Upper lobe of left lung (tissue), 6 donors: ENCODE data around the gene BBS1. TPM values are rescaled to one million over a fixed set of nuclear protein-coding genes. Genes with fewer than 3 reads are reported as not detected.

Experiments used
- ATAC-seq, 2 donors: fragments of 200-7000 bp; cut with Tn5 transposase; one replicate each; pipeline ENCODE4 v1.9.1; 2022; ENCODE audit warnings: mild to moderate bottlenecking in 2 of 2, moderate library complexity in 2 of 2; ENCODE audit not compliant: low FRiP score in 2 of 2
- DNase-seq, 2 donors: peaks; one replicate each; pipeline ENCODE4 v3.0.0-alpha.2; 2019 to 2020
- H3K27ac ChIP-seq, 4 donors: fragments of 200-600 bp; sonication (generic); one replicate each; pipeline ENCODE4 v1.5.1; 2016 to 2019
- H3K27me3 ChIP-seq, 4 donors: fragments of 200-600 bp; sonication (generic); one replicate each; pipeline ENCODE4 v1.5.1; 2017 to 2019
- H3K36me3 ChIP-seq, 4 donors: fragments of 200-600 bp; sonication (generic); one replicate each; pipeline ENCODE4 v1.5.1; 2016 to 2019
- H3K4me1 ChIP-seq, 4 donors: fragments of 200-600 bp; sonication (generic); one replicate each; pipeline ENCODE4 v1.5.1; 2018 to 2019
- H3K4me3 ChIP-seq, 4 donors: fragments of 200-600 bp; sonication (generic); one replicate each; pipeline ENCODE4 v1.5.1; 2017 to 2019; ENCODE audit warnings: mild to moderate bottlenecking in 2 of 4, moderate library complexity in 1 of 4
- H3K9me3 ChIP-seq, 4 donors: fragments of 200-600 bp; sonication (generic); one replicate each; pipeline ENCODE4 v1.5.1; 2018 to 2019
- EP300 ChIP-seq, 4 donors: sonication (generic); formaldehyde crosslinking; IDR thresholded peaks; one replicate each; pipeline ENCODE4 v1.5.1; 2017; ENCODE audit warnings: antibody characterized with exemption in 4 of 4, control low read depth in 2 of 4
- POLR2A ChIP-seq, 4 donors: fragments of 450-650 bp; IDR thresholded peaks; one replicate each; pipeline ENCODE4 v1.5.1; 2016 to 2017; ENCODE audit warnings: antibody characterized with exemption in 4 of 4, mild to moderate bottlenecking in 2 of 4
- POLR2AphosphoS5 ChIP-seq, 2 donors: sonication (generic); formaldehyde crosslinking; IDR thresholded peaks; one replicate each; pipeline ENCODE4 v1.5.1; 2017; ENCODE audit warnings: antibody characterized with exemption in 2 of 2
- WGBS, 2 donors: methylation state at CpG; one replicate each; pipeline ENCODE4 v1.1.5; 2017 to 2018; 5-methylcytosine and 5-hydroxymethylcytosine counted together
- total RNA-seq, 6 donors: library from RNA; depleted of rRNA in 4 of 6; stranded (reverse); fragments of >200 nt in 4 of 6; gene quantifications; one replicate each; pipeline versions ENCODE4 v1.1.0 to v1.2.1, GENCODE V29; 2016 to 2021
- TF ChIP-seq, protein P1 (sequence below), 6 experiments: fragments of 450-650 bp in 4 of 6; fragments of 200-600 bp in 2 of 6; sonication (generic) in 2 of 6; IDR thresholded peaks; one replicate each; pipeline ENCODE4 v1.5.1; 2016 to 2019; ENCODE audit warnings: antibody characterized with exemption in 6 of 6
- donor health status: DM: no; HTN: no; CAD: no; lungs with moderate emphysema.
- donor health status: DM: no; HTN: yes; CAD: no; lungs with severe emphysema.

Gene BBS1
- total RNA-seq, 6 donors from 2014 or later = 26.0 to 145 (median 44.8) TPM

DNA sequence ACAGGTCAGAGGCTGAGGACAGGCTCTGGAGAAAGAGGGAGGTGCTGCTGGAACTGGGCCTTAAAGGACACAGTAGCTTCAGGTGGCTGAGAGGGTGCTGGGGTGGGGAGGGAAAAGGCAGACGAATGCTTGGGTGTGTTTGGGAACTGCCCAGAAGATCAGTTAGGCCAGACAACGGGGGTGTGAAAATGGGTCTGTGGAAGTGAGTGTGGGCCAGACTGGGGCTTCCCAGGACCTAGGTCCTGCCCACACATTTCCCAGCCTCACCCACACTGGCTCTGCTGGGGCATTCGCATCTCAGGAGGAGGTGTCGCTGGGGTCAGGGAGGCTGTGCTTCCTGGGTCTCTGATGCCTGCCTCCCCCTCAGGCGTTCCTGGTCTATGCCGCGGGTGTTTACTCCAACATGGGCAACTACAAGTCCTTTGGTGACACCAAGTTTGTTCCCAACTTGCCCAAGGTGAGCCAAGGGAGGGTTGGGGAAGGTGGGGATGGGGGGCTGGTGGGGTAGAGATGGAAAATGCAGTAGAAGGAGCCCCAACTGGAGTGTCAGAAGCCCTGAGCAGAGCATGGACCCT lies 25.5 kb upstream of the BBS1 start:
- WGBS, 2 donors = 94% methylated on average over 5 to 7 of the region's 7 CpGs
- Histone ChIP-seq H3K9me3 (no peaks in the 10 kb centered on the region), H3K27ac (no peak overlapping the region), H3K27me3 (no peaks in the 10 kb centered on the region), H3K4me1 (peaks cover 7 to 11% (median 8%) of the 10 kb centered on the region in 4 donors), H3K36me3 (peaks cover 0 to 62% (median 41%) of the 10 kb centered on the region in 4 donors), H3K4me3 (no peak overlapping the region)
- ATAC-seq = no peak
- no peak for DNase-seq
- TF ChIP-seq POLR2A (IDR thresholded peaks at IDR 0.05) = no peak
- no peak for TF ChIP-seq POLR2AphosphoS5 (IDR thresholded peaks at IDR 0.05)
- no peak for TF ChIP-seq EP300 (IDR thresholded peaks at IDR 0.05)
- TF ChIP-seq, protein P1, sequence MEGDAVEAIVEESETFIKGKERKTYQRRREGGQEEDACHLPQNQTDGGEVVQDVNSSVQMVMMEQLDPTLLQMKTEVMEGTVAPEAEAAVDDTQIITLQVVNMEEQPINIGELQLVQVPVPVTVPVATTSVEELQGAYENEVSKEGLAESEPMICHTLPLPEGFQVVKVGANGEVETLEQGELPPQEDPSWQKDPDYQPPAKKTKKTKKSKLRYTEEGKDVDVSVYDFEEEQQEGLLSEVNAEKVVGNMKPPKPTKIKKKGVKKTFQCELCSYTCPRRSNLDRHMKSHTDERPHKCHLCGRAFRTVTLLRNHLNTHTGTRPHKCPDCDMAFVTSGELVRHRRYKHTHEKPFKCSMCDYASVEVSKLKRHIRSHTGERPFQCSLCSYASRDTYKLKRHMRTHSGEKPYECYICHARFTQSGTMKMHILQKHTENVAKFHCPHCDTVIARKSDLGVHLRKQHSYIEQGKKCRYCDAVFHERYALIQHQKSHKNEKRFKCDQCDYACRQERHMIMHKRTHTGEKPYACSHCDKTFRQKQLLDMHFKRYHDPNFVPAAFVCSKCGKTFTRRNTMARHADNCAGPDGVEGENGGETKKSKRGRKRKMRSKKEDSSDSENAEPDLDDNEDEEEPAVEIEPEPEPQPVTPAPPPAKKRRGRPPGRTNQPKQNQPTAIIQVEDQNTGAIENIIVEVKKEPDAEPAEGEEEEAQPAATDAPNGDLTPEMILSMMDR (IDR thresholded peaks at IDR 0.05) = no peak

- no peak for TF ChIP-seq EP300 (IDR thresholded peaks at IDR 0.05)
- TF ChIP-seq POLR2AphosphoS5 (IDR thresholded peaks at IDR 0.05) = no peak
- no peak for TF ChIP-seq POLR2A (IDR thresholded peaks at IDR 0.05)
- TF ChIP-seq, protein P1 (IDR thresholded peaks at IDR 0.05) = no peak
- H3K4me3 ChIP-seq = no peak overlapping the region
- no peak overlapping the region for H3K27ac ChIP-seq
- H3K27me3 ChIP-seq = no peaks in the 10 kb centered on the region
- peaks cover 3 to 78% (median 72%) of the 10 kb centered on the region in 4 donors for H3K36me3 ChIP-seq
- H3K4me1 ChIP-seq = no peaks in the 10 kb centered on the region
- WGBS, 2 donors = 92 to 95% methylated on average over 10 of the region's 10 CpGs
- ATAC-seq (no peak), DNase-seq (no peak)
- H3K9me3 ChIP-seq = no peaks in the 10 kb centered on the region
Observed at GRCh38 chr11:66488957-66489356, 21.5 kb upstream of the BBS1 start.

- Histone ChIP-seq H3K9me3 (no peaks in the 10 kb centered on the region), H3K27ac (no peak overlapping the region), H3K4me3 (no peak overlapping the region), H3K36me3 (peaks cover 3 to 83% (median 71%) of the 10 kb centered on the region in 4 donors), H3K4me1 (no peaks in the 10 kb centered on the region), H3K27me3 (no peaks in the 10 kb centered on the region)
- 98 to 100% methylated on average over 2 to 7 of the region's 7 CpGs for WGBS, 2 donors
- TF ChIP-seq POLR2AphosphoS5 (IDR thresholded peaks at IDR 0.05) = no peak
- TF ChIP-seq, protein P1 (IDR thresholded peaks at IDR 0.05) = no peak
- no peak for TF ChIP-seq POLR2A (IDR thresholded peaks at IDR 0.05)
- DNase-seq (no peak), ATAC-seq (no peak)
Observed at GRCh38 chr11:66489636-66490035, 20.8 kb upstream of the BBS1 start.

- no peaks in the 10 kb centered on the region for H3K27me3 ChIP-seq
- H3K9me3 ChIP-seq = no peaks in the 10 kb centered on the region
- ATAC-seq = no peak
- no peak overlapping the region for H3K4me3 ChIP-seq
- H3K4me1 ChIP-seq = no peaks in the 10 kb centered on the region
- WGBS, 2 donors = 74 to 79% methylated on average over 13 to 20 of the region's 20 CpGs
- peaks cover 3 to 87% (median 69%) of the 10 kb centered on the region in 4 donors for H3K36me3 ChIP-seq
- no peak overlapping the region for H3K27ac ChIP-seq
- TF ChIP-seq POLR2AphosphoS5 (IDR thresholded peaks at IDR 0.05) (no peak), POLR2A (IDR thresholded peaks at IDR 0.05) (no peak), EP300 (IDR thresholded peaks at IDR 0.05) (no peak)
- TF ChIP-seq, protein P1 (IDR thresholded peaks at IDR 0.05) = no peak
- DNase-seq = peak in 1 of 2 donors; percentile 56
Observed at GRCh38 chr11:66491315-66491935, 19.0 kb upstream of the BBS1 start.
